ENCODE results near the gene SUN2.

DNA sequence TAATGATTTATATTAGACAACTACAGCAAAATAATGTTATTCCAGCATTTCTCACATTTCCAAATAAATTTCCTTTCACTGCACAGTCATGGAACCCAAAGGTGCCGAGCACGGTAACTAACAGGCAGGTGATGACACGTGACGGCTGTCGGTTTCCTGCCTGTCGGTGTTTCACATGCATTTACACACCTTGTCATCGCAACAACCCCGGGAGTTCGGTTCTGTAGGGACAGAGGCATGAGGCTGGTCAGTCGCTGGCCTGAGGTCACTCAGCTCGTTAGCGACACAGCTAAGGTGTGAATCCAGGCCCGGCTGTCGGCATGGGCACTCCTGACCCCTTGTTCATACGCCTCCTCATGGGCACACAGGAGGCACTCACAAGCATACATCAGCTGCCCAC, 28.2 kb upstream of the SUN2 start:
- TF ChIP-seq POLR2A (IDR thresholded peaks at IDR 0.05) (no peak), CTCF (IDR thresholded peaks at IDR 0.05) (no peak)
